A549 (cell line): ENCODE results near the gene RMI1. TPM values are rescaled to one million over a fixed set of nuclear protein-coding genes. Genes with fewer than 3 reads are reported as not detected.

Experiments
- ATAC-seq, 2 experiments: fragments of 200-7000 bp in 1 of 2; fragments of >200 bp in 1 of 2; cut with Nextera tagmentation in 1 of 2; cut with Tn5 transposase in 1 of 2; 3 replicates each; pipeline versions ENCODE4 v1.8.0 to v1.9.1; 2018 to 2020; ENCODE audit warnings: mild to moderate bottlenecking in 1 of 2, moderate library complexity in 1 of 2
- CTCF ChIA-PET: fragments of 300-600 bp; sonication (Branson Sonifier 250); formaldehyde crosslinking; extraction: SDS; loops from one replicate; lab custom pipeline; 2021; ENCODE audit warnings: antibody characterized with exemption, inconsistent platforms; lab: Yijun Ruan, JAX
- POLR2A ChIA-PET: fragments of 350-600 bp; formaldehyde crosslinking; extraction: SDS; loops from one replicate; lab custom pipeline; 2021; ENCODE audit warnings: antibody characterized with exemption, inconsistent platforms; lab: Yijun Ruan, JAX
- DNase-seq, 2 experiments: peaks; one replicate each; pipeline versions ENCODE4 v3.0.0 to v3.0.0-alpha.2; 2011 to 2016; ENCODE audit warnings: low read depth in 1 of 2, low spot score in 1 of 2
- FAIRE-seq: peaks from 2 replicates; lab custom pipeline; 2011; peaks lifted over from hg19 to GRCh38; lab: Jason Lieb, UNC
- H3K27ac ChIP-seq, 2 experiments: fragments of >200 bp; sonication (Bioruptor Twin); formaldehyde crosslinking; 3 replicates each; pipeline ENCODE4 v1.5.1; 2016 to 2017
- H3K4me1 ChIP-seq: fragments of >200 bp; sonication (Bioruptor Twin); formaldehyde crosslinking; 3 replicates; pipeline ENCODE4 v1.6.1; 2016
- H3K4me2 ChIP-seq: fragments of >200 bp; sonication (Bioruptor Twin); formaldehyde crosslinking; 3 replicates; pipeline ENCODE4 v1.6.1; 2016
- H3K4me3 ChIP-seq: fragments of >200 bp; sonication (Bioruptor Twin); formaldehyde crosslinking; 3 replicates; pipeline ENCODE4 v1.5.1; 2016
- H3K9me3 ChIP-seq: fragments of >200 bp; sonication (Bioruptor Twin); formaldehyde crosslinking; 3 replicates; pipeline ENCODE4 v1.6.1; 2016
- CEBPB ChIP-seq, 2 experiments: fragments of >200 bp in 1 of 2; sonication (Bioruptor Twin) in 1 of 2; formaldehyde crosslinking in 1 of 2; IDR thresholded peaks; 2 replicates each; pipeline ENCODE4 v1.6.1; 2012 to 2016
- CHD2 ChIP-seq: fragments of 150-350 bp; IDR thresholded peaks from 2 replicates; pipeline ENCODE4 v1.6.1; 2014; ENCODE audit warnings: low read length; ENCODE audit not compliant: partially characterized antibody
- CHD4 ChIP-seq: fragments of 200-600 bp; sonication (generic); IDR thresholded peaks from 2 replicates; pipeline ENCODE4 v1.6.1; 2016; ENCODE audit warnings: antibody characterized with exemption, mild to moderate bottlenecking, borderline replicate concordance
- E2F6 ChIP-seq: IDR thresholded peaks from 2 replicates; pipeline ENCODE4 v1.6.1; 2012; ENCODE audit warnings: low read depth, borderline replicate concordance
- EHF ChIP-seq: fragments of 250-450 bp; sonication (Bioruptor Pico); IDR thresholded peaks from 2 replicates; pipeline ENCODE4 v1.5.0; 2020; ENCODE audit warnings: mild to moderate bottlenecking
- FOSL2 ChIP-seq, 2 experiments: fragments of 450-650 bp in 1 of 2; fragments of >200 bp in 1 of 2; sonication (Bioruptor Twin) in 1 of 2; formaldehyde crosslinking; IDR thresholded peaks; 2 replicates each; pipeline versions ENCODE4 v1.5.0 to v1.6.1; 2016 to 2020; ENCODE audit warnings: mild to moderate bottlenecking in 1 of 2, moderate library complexity in 1 of 2
- HOXB5 ChIP-seq: fragments of 250-450 bp; sonication (Bioruptor Pico); IDR thresholded peaks from 2 replicates; pipeline ENCODE4 v1.5.0; 2020; ENCODE audit warnings: mild to moderate bottlenecking, moderate library complexity
- JUN ChIP-seq, 2 experiments: fragments of >200 bp; sonication (Bioruptor Twin); formaldehyde crosslinking; IDR thresholded peaks; 2 replicates in 1 of 2; 3 replicates in 1 of 2; pipeline ENCODE4 v1.6.1; 2016 to 2017
- JUNB ChIP-seq: fragments of >200 bp; sonication (Bioruptor Twin); formaldehyde crosslinking; IDR thresholded peaks from 2 replicates; pipeline ENCODE4 v1.6.1; 2016
- KDM5A ChIP-seq: fragments of 200-600 bp; sonication (generic); IDR thresholded peaks from 2 replicates; pipeline ENCODE4 v1.6.1; 2016; ENCODE audit warnings: antibody characterized with exemption, mild to moderate bottlenecking
- MAFK ChIP-seq: fragments of 450-650 bp; IDR thresholded peaks from 2 replicates; pipeline ENCODE4 v1.6.1; 2014; ENCODE audit not compliant: partially characterized antibody
- MAZ ChIP-seq: fragments of 150-350 bp; IDR thresholded peaks from 2 replicates; pipeline ENCODE4 v1.6.1; 2014; ENCODE audit warnings: antibody characterized with exemption, low read depth, low read length, borderline replicate concordance
- NFE2L2 ChIP-seq: fragments of 150-350 bp; conservative IDR thresholded peaks from 2 replicates; pipeline ENCODE4 v1.6.1; 2014; ENCODE audit warnings: low read length
- NPAS2 ChIP-seq: fragments of 250-450 bp; sonication (Bioruptor Pico); IDR thresholded peaks from 2 replicates; pipeline ENCODE4 v1.8.0; 2022; ENCODE audit warnings: mild to moderate bottlenecking, moderate library complexity, borderline replicate concordance
- NR3C1 ChIP-seq: fragments of >200 bp; sonication (Bioruptor Twin); formaldehyde crosslinking; IDR thresholded peaks from 3 replicates; pipeline ENCODE4 v1.6.1; 2017
- PHF8 ChIP-seq: fragments of 200-600 bp; sonication (generic); IDR thresholded peaks from 2 replicates; pipeline ENCODE4 v1.6.1; 2016; ENCODE audit warnings: low read depth, mild to moderate bottlenecking, antibody characterized with exemption, moderate library complexity, borderline replicate concordance
- POLR2AphosphoS2 ChIP-seq: conservative IDR thresholded peaks from 2 replicates; pipeline ENCODE4 v1.6.1; 2012; ENCODE audit warnings: low read length, improper control_type of control experiment, inconsistent platforms
- RCOR1 ChIP-seq: fragments of 150-350 bp; IDR thresholded peaks from 2 replicates; pipeline ENCODE4 v1.6.1; 2014; ENCODE audit warnings: antibody characterized with exemption, low read length, low read depth
- RFX5 ChIP-seq: fragments of 450-650 bp; IDR thresholded peaks from 2 replicates; pipeline ENCODE4 v1.7.1; 2014; ENCODE audit warnings: antibody characterized with exemption, mild to moderate bottlenecking, moderate library complexity
- RNF2 ChIP-seq: fragments of 200-600 bp; sonication (generic); IDR thresholded peaks from 2 replicates; pipeline ENCODE4 v1.6.1; 2016; ENCODE audit warnings: low read depth, mild to moderate bottlenecking, antibody characterized with exemption, moderate library complexity, borderline replicate concordance
- SREBF2 ChIP-seq: fragments of 450-650 bp; IDR thresholded peaks from 2 replicates; pipeline ENCODE4 v1.6.1; 2014; ENCODE audit warnings: mild to moderate bottlenecking, moderate library complexity
- USF2 ChIP-seq: fragments of 450-650 bp; IDR thresholded peaks from 2 replicates; pipeline ENCODE4 v1.6.1; 2014; ENCODE audit warnings: antibody characterized with exemption
- ZFP36 ChIP-seq: fragments of 450-650 bp; IDR thresholded peaks from 2 replicates; pipeline ENCODE4 v1.6.1; 2014; ENCODE audit warnings: borderline replicate concordance; ENCODE audit not compliant: partially characterized antibody
- ZSCAN20 ChIP-seq: fragments of 250-450 bp; sonication (Bioruptor Pico); IDR thresholded peaks from 2 replicates; pipeline ENCODE4 v1.8.0; 2022; ENCODE audit warnings: mild to moderate bottlenecking, moderate library complexity
- WGBS: methylation state at CpG from one replicate; pipeline ENCODE4 v1.1.6; 2017; ENCODE audit errors: missing lambda C conversion rate; 5-methylcytosine and 5-hydroxymethylcytosine counted together
- polyA plus RNA-seq, 4 experiments: library from polyadenylated mRNA; depleted of rRNA in 3 of 4; stranded (reverse); fragments of >200 nt; fragmentation: RNase III in 1 of 4; extraction: RNeasy Plus Mini Kit Qiagen cat#74134 plus additional on column Dnase treatment in 1 of 4; gene quantifications; 2 replicates in 3 of 4; 3 replicates in 1 of 4; pipeline ENCODE4 v1.2.3, GENCODE V29; 2011 to 2017
- TF ChIP-seq, protein P1 (sequence below): fragments of >200 bp; sonication (Bioruptor Twin); formaldehyde crosslinking; IDR thresholded peaks from 2 replicates; pipeline ENCODE4 v1.6.1; 2016
- TF ChIP-seq, protein P2 (sequence below): fragments of 250-450 bp; sonication (Bioruptor Pico); IDR thresholded peaks from 2 replicates; pipeline ENCODE4 v1.5.0; 2020; ENCODE audit warnings: low read depth, mild to moderate bottlenecking, moderate library complexity

The RMI1 gene
- polyA plus RNA-seq, 2 of the 4 experiments (the other 2 are of a cell fraction) = 7.4 to 15.2 TPM

DNA sequence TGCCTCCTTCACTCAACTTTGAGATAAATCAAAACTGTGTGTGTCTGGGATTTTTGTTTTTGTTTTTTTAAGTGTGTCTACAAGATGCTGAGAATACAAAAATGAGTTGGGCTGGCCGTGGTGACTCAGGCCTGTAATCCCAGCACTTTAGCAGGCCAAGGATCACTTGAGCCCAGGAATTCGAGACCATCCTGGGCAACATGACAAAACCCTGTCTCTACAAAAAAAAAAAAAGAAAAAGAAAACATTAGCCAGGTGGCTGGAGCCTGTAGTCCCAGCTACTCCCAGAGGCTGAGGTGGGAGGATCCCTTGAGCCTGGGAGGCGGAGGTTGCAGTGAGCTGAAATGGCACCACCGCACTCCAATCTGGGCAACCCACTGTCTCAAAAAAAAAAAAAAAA is 21.5 kb upstream of the RMI1 start:
- WGBS = 55% methylated on average over 4 of the region's 4 CpGs
- CTCF ChIA-PET = interaction anchor here (0.7 to 1.9 kb wide), 3 partner anchors 11 to 320 kb away, joined by 3 to 7 read pairs (median 4); no protein-coding TSS in a partner anchor

DNA sequence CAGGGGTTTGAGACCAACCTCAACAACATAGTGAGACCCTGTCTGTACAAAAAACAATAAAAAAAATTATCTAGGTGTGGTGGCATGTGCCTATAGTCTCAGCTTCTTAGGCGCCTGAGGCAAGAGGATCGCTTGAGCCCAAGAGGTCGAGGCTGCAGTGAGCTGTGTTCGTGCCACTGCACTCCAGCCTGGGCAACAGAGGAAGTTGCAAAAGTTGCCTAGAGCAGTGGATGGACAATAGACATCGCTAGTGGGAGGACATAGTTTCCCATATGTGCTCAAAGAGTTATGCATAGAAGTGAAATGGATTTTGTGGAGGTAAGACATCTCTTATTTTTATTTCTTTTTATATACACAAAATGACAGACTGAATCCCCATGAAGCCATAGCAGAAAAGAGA is 19.6 kb upstream of the RMI1 start:
- FAIRE-seq (no peak), ATAC-seq (no peak), DNase-seq (no peak)
- H3K4me1 ChIP-seq = peaks cover 48% of the 10 kb centered on the region
- H3K27ac ChIP-seq = 0 out of 6 replicates have a peak overlapping the region, but pooled peaks of 1 of the 2 experiments have one; percentile 23
- H3K4me3 ChIP-seq = no peak overlapping the region
- WGBS = 79% methylated on average over 5 of the region's 5 CpGs
- no peaks in the 10 kb centered on the region for H3K9me3 ChIP-seq
- CTCF ChIA-PET = interaction anchor here (0.5 to 2.6 kb wide), 6 partner anchors 9 to 300 kb away, joined by 3 to 8 read pairs (median 3); partner anchors contain the start of genes HNRNPK and RMI1
- POLR2A ChIA-PET = interaction anchor here (1.3 kb wide), 1 partner anchor 20 kb away, joined by 5 read pairs; the partner anchor contains the start of genes HNRNPK and RMI1
- TF ChIP-seq CHD2 (no peak), POLR2AphosphoS2 (no peak), ZFP36 (no peak), E2F6 (no peak), NPAS2 (CRISPR knock-in tag) (no peak), PHF8 (no peak), KDM5A (no peak), JUNB (no peak), NFE2L2 (no peak), HOXB5 (CRISPR knock-in tag) (no peak), RCOR1 (no peak)
- no peak overlapping the region for H3K4me2 ChIP-seq

More for the DNA sequence above, 21.5 kb upstream of the RMI1 start:
- POLR2A ChIA-PET = interaction anchor here (0.6 to 0.9 kb wide), 3 partner anchors 21 to 302 kb away, joined by 3 to 4 read pairs (median 3); partner anchors contain the start of genes HNRNPK, KIF27 and RMI1
- FAIRE-seq (no peak), DNase-seq (peak in 1 of 2 experiments; percentile 50), ATAC-seq (no peak)
- no peaks in the 10 kb centered on the region for H3K9me3 ChIP-seq
- TF ChIP-seq SREBF2 = no peak
- H3K4me3 ChIP-seq = no peak overlapping the region
- peak overlapping the region in 1 of 2 experiments; percentile 41; a peak in 2 of 6 replicates for H3K27ac ChIP-seq
- H3K4me1 ChIP-seq = peaks cover 39% of the 10 kb centered on the region
- 0 out of 3 replicates have a peak overlapping the region, but pooled peaks have one; percentile 4 for H3K4me2 ChIP-seq

DNA sequence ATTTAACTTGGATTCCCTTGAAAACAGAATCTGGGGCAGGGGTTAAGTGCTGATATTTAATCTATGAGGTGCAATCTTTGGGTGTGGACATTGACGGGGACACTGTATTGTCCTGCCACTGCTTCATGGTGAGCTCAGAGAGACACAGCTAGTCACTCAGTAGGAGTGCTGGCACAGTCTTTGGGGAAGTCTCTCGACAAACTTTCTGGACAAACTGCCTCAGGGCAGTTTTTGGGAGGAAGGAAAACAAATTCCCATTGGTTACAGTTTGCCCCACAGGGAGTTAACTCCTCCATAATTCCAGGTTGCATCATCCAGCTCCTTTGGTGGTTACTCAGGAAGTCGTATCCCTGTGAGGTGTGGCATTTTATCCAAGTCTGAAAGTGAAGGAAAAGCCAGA is 18.4 kb upstream of the RMI1 start:
- Histone ChIP-seq H3K4me3 (no peak overlapping the region), H3K4me1 (peaks cover 47% of the 10 kb centered on the region), H3K9me3 (no peaks in the 10 kb centered on the region), H3K27ac (peak overlapping the region; percentile 68 to 80), H3K4me2 (peak overlapping the region; percentile 47)
- CTCF ChIA-PET = interaction anchor here (0.9 to 2.6 kb wide), 4 partner anchors 11 to 299 kb away, joined by 3 to 11 read pairs (median 6); partner anchors contain the start of gene KIF27
- DNase-seq (peak in 1 of 2 experiments; percentile 70), ATAC-seq (peak; percentile 24 to 40), FAIRE-seq (no peak)
- 4% methylated on average over 3 of the region's 3 CpGs for WGBS
- TF ChIP-seq JUN (IDR thresholded peaks at IDR 0.05) (peak in 1 of 2 experiments; percentile 40; a peak in 1 of 5 replicates), CEBPB (IDR thresholded peaks at IDR 0.05) (peak; percentile 49 to 54; a peak in 2 of 4 replicates), MAZ (no peak)
- POLR2A ChIA-PET = interaction anchor here (3.1 kb wide), 1 partner anchor 18 kb away, joined by 29 read pairs; the partner anchor contains the start of genes HNRNPK and RMI1

DNA sequence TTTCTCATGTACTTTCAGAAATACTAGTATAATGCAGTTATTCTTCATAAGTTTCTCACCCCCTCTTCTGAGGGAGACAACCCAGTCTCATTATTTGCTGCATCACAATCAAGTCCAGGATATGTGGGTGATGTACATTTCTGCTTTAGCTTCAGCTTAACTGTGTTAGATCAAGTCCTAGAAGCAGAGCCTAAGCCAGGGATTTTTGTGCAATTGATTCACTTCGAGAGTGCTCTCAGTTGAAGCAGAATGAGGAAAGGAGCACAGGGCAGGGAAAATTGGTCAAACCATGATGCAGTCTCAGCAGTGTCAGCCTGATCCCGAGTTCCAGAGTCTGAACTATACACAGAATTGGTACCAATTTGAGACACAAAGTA is 15.6 kb upstream of the RMI1 start:
- DNase-seq (no peak), ATAC-seq (peak; percentile 52 to 58), FAIRE-seq (no peak)
- ChIA-PET POLR2A (interaction anchor here (1.1 to 3.1 kb wide), 4 partner anchors 8 to 15 kb away, joined by 3 to 29 read pairs (median 5); partner anchors contain the start of genes HNRNPK and RMI1), CTCF (no interaction called here)
- peaks cover 36% of the 10 kb centered on the region for H3K4me1 ChIP-seq
- TF ChIP-seq RFX5 = no peak
- TF ChIP-seq ZSCAN20 (CRISPR knock-in tag) = no peak
- TF ChIP-seq, protein P1, sequence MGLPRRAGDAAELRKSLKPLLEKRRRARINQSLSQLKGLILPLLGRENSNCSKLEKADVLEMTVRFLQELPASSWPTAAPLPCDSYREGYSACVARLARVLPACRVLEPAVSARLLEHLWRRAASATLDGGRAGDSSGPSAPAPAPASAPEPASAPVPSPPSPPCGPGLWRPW = no peak
- no peak for TF ChIP-seq USF2
- no peak for TF ChIP-seq CHD4
- TF ChIP-seq, protein P2, sequence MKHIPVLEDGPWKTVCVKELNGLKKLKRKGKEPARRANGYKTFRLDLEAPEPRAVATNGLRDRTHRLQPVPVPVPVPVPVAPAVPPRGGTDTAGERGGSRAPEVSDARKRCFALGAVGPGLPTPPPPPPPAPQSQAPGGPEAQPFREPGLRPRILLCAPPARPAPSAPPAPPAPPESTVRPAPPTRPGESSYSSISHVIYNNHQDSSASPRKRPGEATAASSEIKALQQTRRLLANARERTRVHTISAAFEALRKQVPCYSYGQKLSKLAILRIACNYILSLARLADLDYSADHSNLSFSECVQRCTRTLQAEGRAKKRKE (CRISPR knock-in tag) = no peak
- no peak for TF ChIP-seq EHF (CRISPR knock-in tag)
- no peak for TF ChIP-seq FOSL2 (IDR thresholded peaks at IDR 0.05)
- TF ChIP-seq FOSL2 (CRISPR knock-in tag; IDR thresholded peaks at IDR 0.05) = no peak
- TF ChIP-seq NR3C1 = no peak
- TF ChIP-seq E2F6 = no peak
- no peak for TF ChIP-seq MAFK
- no peak for TF ChIP-seq MAZ
- TF ChIP-seq RNF2 = no peak
- H3K4me3 ChIP-seq = no peak overlapping the region
- H3K27ac ChIP-seq = peak overlapping the region; percentile 72 to 78
- H3K9me3 ChIP-seq = no peaks in the 10 kb centered on the region
- 40% methylated on average over 2 of the region's 2 CpGs for WGBS
- peak overlapping the region; percentile 21; the same call in 2 of the 3 replicates for H3K4me2 ChIP-seq
